ENCODE data around the gene CD200.

DNA sequence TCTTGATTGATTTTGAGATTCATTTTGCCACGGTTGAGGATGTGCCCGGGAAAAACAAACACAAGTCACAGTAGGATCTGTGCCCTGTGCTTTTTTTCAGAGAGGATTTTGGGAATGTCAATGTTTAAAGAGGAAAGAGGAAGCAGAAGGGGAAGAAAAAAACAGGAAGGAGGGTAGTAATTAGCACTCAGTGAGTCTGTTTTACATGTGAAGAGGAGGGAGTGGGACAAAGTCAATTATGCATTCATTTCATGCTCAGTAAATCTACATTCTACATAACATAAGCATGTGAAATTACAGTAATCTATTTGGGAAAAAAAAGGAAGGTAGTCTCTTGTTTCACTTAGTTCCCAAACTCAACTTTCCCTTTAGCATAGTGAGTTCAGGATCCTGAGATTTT, 18.3 kb upstream of the CD200 start:
- TF ChIP-seq, protein P1, sequence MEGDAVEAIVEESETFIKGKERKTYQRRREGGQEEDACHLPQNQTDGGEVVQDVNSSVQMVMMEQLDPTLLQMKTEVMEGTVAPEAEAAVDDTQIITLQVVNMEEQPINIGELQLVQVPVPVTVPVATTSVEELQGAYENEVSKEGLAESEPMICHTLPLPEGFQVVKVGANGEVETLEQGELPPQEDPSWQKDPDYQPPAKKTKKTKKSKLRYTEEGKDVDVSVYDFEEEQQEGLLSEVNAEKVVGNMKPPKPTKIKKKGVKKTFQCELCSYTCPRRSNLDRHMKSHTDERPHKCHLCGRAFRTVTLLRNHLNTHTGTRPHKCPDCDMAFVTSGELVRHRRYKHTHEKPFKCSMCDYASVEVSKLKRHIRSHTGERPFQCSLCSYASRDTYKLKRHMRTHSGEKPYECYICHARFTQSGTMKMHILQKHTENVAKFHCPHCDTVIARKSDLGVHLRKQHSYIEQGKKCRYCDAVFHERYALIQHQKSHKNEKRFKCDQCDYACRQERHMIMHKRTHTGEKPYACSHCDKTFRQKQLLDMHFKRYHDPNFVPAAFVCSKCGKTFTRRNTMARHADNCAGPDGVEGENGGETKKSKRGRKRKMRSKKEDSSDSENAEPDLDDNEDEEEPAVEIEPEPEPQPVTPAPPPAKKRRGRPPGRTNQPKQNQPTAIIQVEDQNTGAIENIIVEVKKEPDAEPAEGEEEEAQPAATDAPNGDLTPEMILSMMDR (IDR thresholded peaks at IDR 0.05) = no peak
- TF ChIP-seq JAZF1 (CRISPR knock-in tag; IDR thresholded peaks at IDR 0.05) = no peak
- TF ChIP-seq, protein P2, sequence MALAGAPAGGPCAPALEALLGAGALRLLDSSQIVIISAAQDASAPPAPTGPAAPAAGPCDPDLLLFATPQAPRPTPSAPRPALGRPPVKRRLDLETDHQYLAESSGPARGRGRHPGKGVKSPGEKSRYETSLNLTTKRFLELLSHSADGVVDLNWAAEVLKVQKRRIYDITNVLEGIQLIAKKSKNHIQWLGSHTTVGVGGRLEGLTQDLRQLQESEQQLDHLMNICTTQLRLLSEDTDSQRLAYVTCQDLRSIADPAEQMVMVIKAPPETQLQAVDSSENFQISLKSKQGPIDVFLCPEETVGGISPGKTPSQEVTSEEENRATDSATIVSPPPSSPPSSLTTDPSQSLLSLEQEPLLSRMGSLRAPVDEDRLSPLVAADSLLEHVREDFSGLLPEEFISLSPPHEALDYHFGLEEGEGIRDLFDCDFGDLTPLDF (CRISPR knock-in tag; IDR thresholded peaks at IDR 0.05) = no peak
- TF ChIP-seq, protein P3, sequence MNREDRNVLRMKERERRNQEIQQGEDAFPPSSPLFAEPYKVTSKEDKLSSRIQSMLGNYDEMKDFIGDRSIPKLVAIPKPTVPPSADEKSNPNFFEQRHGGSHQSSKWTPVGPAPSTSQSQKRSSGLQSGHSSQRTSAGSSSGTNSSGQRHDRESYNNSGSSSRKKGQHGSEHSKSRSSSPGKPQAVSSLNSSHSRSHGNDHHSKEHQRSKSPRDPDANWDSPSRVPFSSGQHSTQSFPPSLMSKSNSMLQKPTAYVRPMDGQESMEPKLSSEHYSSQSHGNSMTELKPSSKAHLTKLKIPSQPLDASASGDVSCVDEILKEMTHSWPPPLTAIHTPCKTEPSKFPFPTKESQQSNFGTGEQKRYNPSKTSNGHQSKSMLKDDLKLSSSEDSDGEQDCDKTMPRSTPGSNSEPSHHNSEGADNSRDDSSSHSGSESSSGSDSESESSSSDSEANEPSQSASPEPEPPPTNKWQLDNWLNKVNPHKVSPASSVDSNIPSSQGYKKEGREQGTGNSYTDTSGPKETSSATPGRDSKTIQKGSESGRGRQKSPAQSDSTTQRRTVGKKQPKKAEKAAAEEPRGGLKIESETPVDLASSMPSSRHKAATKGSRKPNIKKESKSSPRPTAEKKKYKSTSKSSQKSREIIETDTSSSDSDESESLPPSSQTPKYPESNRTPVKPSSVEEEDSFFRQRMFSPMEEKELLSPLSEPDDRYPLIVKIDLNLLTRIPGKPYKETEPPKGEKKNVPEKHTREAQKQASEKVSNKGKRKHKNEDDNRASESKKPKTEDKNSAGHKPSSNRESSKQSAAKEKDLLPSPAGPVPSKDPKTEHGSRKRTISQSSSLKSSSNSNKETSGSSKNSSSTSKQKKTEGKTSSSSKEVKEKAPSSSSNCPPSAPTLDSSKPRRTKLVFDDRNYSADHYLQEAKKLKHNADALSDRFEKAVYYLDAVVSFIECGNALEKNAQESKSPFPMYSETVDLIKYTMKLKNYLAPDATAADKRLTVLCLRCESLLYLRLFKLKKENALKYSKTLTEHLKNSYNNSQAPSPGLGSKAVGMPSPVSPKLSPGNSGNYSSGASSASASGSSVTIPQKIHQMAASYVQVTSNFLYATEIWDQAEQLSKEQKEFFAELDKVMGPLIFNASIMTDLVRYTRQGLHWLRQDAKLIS (CRISPR knock-in tag; IDR thresholded peaks at IDR 0.05; ENCODE audit: borderline replicate concordance) = no peak
- no peak for TF ChIP-seq EMX1 (CRISPR knock-in tag; IDR thresholded peaks at IDR 0.05)
- TF ChIP-seq, protein P4, sequence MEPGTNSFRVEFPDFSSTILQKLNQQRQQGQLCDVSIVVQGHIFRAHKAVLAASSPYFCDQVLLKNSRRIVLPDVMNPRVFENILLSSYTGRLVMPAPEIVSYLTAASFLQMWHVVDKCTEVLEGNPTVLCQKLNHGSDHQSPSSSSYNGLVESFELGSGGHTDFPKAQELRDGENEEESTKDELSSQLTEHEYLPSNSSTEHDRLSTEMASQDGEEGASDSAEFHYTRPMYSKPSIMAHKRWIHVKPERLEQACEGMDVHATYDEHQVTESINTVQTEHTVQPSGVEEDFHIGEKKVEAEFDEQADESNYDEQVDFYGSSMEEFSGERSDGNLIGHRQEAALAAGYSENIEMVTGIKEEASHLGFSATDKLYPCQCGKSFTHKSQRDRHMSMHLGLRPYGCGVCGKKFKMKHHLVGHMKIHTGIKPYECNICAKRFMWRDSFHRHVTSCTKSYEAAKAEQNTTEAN (CRISPR knock-in tag; IDR thresholded peaks at IDR 0.05) = no peak
- no peak for TF ChIP-seq ELF4 (CRISPR knock-in tag; IDR thresholded peaks at IDR 0.05; ENCODE audit: low read depth)
- TF ChIP-seq, protein P5, sequence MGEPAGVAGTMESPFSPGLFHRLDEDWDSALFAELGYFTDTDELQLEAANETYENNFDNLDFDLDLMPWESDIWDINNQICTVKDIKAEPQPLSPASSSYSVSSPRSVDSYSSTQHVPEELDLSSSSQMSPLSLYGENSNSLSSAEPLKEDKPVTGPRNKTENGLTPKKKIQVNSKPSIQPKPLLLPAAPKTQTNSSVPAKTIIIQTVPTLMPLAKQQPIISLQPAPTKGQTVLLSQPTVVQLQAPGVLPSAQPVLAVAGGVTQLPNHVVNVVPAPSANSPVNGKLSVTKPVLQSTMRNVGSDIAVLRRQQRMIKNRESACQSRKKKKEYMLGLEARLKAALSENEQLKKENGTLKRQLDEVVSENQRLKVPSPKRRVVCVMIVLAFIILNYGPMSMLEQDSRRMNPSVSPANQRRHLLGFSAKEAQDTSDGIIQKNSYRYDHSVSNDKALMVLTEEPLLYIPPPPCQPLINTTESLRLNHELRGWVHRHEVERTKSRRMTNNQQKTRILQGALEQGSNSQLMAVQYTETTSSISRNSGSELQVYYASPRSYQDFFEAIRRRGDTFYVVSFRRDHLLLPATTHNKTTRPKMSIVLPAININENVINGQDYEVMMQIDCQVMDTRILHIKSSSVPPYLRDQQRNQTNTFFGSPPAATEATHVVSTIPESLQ (CRISPR knock-in tag; IDR thresholded peaks at IDR 0.05) = no peak
- TF ChIP-seq ETV6 (CRISPR knock-in tag; IDR thresholded peaks at IDR 0.05) = peak; percentile 65; the same call in 1 of the 2 replicates
- TF ChIP-seq MYBL2 (CRISPR knock-in tag; IDR thresholded peaks at IDR 0.05) = no peak
- TF ChIP-seq TP53 (CRISPR knock-in tag; IDR thresholded peaks at IDR 0.05) = no peak

All from WTC11 (cell line).